ENCODE results near the gene OAF.

- no peak for TF ChIP-seq CTCF (IDR thresholded peaks at IDR 0.05)
- TF ChIP-seq POLR2AphosphoS5 (IDR thresholded peaks at IDR 0.05), result no peak
These were observed 7.2 kb upstream of the OAF start for GRCh38 chr11:120203626-120204025.
